EH (cell line): Measurements from ENCODE around the gene PCDHGB6.
"Not testable (repeated sequence)": the region's sequence is repeated elsewhere in the genome, so short reads cannot be mapped to it uniquely, and the experiment has no call there.

Experiments used
- DNase-seq: peaks from one replicate; pipeline ENCODE4 v3.0.0-alpha.2; 2015; ENCODE audit warnings: low read depth

The PCDHGB6 gene

DNA sequence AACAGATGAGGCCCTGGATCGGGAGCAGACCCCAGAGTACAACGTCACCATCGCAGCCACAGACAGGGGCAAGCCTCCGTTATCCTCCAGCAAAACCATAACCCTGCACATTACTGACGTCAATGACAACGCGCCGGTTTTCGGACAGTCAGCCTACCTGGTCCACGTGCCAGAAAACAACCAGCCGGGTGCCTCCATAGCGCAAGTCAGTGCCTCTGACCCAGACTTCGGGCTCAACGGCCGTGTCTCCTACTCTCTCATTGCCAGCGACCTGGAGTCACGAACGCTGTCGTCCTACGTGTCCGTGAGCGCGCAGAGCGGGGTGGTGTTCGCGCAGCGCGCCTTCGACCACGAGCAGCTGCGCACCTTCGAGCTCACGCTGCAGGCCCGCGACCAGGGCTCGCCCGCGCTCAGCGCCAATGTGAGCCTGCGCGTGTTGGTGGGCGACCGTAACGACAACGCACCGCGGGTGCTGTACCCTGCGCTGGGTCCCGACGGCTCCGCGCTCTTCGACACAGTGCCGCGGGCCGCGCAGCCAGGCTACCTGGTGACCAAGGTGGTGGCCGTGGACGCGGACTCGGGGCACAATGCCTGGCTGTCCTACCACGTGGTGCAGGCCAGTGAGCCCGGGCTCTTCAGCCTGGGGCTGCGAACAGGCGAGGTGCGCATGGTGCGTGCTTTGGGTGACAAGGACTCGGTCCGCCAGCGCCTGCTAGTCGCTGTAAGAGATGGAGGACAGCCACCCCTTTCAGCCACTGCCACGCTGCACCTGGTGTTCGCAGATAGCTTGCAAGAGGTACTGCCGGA, 11.5 kb downstream of the PCDHGB6 start:
- DNase-seq: no peak

DNA sequence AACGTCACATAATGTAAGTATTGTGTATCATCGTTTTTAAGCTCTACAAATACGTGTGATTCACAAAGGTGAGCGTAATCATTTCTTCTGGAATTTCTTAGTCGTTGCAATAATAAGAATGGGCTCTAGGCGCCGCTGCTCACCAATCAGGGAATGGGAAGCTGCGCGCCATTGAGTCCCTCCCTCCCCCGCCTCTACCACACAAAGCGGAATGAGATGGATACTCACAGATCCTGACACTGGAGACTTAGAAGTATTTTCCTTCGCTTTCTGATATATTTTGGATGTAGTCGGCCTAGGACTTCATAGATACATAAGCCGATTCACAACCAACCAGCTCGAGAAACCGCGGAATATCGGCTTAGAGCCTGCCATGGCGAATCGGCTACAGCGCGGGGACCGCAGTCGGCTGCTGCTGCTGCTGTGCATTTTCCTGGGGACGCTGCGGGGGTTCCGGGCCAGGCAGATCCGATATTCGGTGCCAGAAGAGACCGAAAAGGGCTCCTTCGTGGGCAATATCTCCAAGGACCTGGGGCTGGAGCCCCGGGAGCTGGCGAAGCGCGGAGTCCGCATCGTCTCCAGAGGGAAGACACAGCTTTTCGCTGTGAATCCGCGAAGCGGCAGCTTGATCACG, 13.2 kb downstream of the PCDHGB6 start, which contains the start of gene PCDHGA11:
TSS of gene PCDHGA11 (plus strand) at position 197 of the 634 bp plus-strand sequence. CDS start at position 374, 177 bp downstream.
- peak; percentile 14 for DNase-seq

DNA sequence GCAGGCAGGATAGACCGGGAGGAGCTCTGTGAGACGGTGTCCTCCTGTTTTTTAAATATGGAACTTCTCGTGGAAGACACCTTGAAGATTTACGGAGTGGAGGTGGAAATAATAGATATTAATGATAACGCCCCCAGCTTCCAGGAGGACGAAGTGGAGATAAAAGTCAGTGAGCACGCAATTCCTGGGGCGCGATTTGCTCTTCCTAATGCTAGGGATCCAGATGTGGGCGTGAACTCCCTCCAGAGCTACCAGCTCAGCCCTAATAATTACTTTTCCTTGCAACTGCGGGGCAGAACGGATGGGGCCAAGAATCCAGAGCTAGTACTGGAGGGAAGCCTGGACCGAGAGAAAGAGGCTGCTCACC, 13.7 kb downstream of the PCDHGB6 start:
- DNase-seq: no peak

DNA sequence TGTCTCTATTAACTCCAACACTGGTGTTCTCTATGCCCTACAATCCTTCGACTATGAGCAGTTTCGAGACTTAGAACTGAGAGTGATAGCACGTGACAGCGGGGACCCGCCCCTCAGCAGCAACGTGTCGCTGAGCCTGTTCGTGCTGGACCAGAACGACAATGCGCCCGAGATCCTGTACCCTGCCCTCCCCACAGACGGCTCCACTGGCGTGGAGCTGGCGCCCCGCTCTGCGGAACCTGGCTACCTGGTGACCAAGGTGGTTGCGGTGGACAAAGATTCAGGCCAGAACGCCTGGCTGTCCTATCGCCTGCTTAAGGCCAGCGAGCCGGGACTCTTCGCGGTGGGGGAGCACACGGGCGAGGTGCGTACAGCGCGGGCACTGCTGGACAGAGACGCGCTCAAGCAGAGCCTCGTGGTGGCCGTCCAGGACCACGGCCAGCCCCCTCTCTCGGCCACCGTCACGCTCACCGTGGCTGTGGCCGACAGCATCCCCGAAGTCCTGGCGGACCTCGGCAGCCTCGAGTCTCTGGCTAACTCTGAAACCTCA, 15.0 kb downstream of the PCDHGB6 start:
- no peak for DNase-seq

DNA sequence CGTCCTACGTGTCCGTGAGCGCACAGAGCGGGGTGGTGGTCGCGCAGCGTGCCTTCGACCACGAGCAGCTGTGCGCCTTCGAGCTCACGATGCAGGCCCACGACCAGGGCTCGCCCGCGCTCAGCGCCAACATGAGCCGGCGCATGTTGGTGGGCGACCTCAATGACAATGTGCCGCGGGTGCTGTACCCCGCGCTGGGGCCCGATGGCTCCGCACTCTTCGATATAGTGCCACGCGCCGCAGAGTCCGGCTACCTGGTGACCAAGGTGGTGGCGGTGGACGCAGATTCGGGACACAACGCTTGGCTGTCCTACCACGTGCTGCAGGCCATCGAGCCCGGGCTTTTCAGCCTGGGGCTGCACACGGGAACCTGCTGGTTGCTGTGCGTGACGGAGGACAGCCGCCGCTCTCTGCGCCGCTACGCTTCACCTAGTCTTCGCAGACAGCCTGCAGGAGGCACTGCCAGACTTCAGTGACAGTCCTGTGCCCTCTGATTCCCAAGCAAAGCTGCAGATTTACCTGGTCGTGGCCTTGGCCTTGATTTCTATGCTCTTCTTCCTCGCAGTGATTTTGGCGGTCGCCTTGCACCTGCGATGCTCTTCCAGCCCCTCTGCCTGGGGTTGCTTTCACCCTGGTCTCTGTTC, 20.1 kb downstream of the PCDHGB6 start:
- no peak for DNase-seq

DNA sequence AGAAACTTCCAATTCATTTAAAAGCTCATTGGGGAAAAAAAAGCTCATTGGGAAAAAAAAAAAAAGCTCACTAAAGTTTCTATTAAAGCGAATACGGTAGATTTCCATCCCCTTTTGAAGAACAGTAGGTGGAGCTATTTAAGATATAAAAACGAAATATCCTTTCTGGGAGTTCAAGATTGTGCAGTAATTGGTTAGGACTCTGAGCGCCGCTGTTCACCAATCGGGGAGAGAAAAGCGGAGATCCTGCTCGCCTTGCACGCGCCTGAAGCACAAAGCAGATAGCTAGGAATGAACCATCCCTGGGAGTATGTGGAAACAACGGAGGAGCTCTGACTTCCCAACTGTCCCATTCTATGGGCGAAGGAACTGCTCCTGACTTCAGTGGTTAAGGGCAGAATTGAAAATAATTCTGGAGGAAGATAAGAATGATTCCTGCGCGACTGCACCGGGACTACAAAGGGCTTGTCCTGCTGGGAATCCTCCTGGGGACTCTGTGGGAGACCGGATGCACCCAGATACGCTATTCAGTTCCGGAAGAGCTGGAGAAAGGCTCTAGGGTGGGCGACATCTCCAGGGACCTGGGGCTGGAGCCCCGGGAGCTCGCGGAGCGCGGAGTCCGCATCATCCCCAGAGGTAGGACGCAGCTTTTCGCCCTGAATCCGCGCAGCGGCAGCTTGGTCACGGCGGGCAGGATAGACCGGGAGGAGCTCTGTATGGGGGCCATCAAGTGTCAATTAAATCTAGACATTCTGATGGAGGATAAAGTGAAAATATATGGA, 22.7 kb downstream of the PCDHGB6 start, which contains the start of gene PCDHGA12:
TSS of gene PCDHGA12 (plus strand) at position 176 of the 782 bp plus-strand sequence. CDS start at position 429, 253 bp downstream.
- DNase-seq: peak; percentile 27

DNA sequence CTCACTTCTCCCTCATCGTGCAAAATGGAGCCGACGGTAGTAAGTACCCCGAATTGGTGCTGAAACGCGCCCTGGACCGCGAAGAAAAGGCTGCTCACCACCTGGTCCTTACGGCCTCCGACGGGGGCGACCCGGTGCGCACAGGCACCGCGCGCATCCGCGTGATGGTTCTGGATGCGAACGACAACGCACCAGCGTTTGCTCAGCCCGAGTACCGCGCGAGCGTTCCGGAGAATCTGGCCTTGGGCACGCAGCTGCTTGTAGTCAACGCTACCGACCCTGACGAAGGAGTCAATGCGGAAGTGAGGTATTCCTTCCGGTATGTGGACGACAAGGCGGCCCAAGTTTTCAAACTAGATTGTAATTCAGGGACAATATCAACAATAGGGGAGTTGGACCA, 23.5 kb downstream of the PCDHGB6 start:
- DNase-seq: no peak

DNA sequence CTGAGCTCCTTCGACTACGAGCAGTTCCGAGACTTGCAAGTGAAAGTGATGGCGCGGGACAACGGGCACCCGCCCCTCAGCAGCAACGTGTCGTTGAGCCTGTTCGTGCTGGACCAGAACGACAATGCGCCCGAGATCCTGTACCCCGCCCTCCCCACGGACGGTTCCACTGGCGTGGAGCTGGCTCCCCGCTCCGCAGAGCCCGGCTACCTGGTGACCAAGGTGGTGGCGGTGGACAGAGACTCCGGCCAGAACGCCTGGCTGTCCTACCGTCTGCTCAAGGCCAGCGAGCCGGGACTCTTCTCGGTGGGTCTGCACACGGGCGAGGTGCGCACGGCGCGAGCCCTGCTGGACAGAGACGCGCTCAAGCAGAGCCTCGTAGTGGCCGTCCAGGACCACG, 24.5 kb downstream of the PCDHGB6 start:
- DNase-seq: not testable (repeated sequence)

DNA sequence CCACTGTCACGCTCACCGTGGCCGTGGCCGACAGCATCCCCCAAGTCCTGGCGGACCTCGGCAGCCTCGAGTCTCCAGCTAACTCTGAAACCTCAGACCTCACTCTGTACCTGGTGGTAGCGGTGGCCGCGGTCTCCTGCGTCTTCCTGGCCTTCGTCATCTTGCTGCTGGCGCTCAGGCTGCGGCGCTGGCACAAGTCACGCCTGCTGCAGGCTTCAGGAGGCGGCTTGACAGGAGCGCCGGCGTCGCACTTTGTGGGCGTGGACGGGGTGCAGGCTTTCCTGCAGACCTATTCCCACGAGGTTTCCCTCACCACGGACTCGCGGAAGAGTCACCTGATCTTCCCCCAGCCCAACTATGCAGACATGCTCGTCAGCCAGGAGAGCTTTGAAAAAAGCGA, 24.9 kb downstream of the PCDHGB6 start:
- not testable (repeated sequence) for DNase-seq

DNA sequence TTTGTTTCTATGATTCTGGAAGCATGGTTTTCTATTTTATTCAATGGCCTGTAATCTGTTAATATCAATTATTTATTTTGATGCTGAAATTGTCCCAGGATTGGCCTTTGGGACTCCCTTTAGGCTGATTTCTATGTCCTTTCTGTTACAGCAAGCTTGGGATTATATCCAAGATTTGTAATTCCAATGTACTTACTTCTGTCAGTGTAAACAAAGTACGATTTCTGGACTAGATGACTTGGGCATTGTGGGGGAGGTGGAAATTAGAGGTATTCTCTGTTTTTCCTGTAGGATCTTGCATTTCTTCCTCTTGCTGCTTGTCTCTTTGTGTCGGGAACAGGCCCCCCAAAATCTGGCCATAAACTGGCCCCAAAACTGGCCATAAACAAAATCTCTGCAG, 26.2 kb downstream of the PCDHGB6 start:
- peak; percentile 43 for DNase-seq

DNA sequence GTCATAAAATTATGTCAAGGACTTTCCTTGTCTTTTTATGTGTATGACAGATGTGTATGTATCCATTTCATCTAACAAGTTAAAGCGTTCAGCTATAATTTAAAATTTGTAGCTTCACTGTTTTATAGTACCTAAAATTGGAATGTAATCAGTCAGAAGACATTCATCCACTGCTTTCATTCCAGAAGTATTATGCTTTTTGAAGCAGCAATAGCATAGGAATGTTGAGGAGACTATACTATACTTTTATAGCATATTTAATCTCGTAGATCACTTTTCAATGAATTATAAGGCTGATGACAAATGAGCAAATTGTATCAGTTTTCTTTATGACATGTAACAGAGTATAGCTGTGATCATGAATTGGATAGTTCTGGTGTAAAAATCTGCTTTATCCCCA, 29.4 kb downstream of the PCDHGB6 start:
- peak; percentile 50 for DNase-seq

DNA sequence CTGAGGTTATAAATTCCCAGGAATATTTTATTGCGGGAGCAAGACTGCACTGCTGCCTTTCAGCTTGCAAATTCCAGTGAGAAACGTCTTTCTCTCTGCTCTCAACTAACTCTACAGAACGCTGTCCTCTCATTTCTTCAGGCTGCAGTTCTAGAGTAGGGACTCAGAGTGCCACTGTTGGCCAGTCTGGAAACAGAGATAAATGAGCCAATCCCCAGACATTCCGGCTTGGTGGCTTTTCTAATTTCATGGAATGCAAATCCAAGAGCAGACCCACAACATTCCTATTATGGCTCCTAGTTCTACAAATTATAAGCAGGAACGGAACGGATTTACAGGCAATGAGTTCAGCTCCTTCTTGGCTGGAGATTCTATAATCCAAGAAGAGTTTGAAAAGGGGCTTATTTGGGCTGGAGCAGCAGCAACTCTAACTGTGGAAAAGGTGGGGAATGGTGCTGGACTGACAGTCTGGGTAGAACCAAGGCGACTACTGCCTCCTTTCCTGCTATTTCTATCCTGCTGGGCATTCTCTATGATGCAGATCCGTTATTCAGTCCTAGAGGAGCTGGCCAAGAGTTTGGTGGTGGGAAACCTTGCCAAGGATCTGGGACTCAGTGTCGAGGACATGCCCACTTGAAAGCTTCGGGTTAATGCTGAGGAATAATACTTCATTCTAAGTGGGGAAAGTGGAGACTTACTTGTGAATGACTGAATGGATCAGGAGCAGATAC, 31.8 kb downstream of the PCDHGB6 start:
- peak; percentile 48 for DNase-seq

DNA sequence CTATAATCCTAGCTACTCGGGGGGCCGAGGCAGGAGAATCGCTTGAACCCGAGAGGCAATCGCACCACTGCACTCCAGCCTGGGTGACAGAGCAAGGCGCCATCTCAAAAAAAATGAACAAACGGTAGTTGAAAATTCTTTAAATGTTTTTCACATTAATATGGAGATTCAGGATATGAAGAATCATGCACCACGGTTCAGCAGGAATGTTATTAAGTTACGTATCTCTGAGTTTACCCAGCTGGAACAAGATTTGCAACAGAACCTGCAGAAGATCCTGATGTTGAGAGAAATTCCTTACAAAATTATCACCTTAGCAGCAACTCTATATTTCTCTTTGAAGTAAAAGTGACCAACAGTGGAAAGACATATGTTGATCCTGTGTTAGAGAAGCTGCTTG, 32.5 kb downstream of the PCDHGB6 start:
- DNase-seq: no peak

DNA sequence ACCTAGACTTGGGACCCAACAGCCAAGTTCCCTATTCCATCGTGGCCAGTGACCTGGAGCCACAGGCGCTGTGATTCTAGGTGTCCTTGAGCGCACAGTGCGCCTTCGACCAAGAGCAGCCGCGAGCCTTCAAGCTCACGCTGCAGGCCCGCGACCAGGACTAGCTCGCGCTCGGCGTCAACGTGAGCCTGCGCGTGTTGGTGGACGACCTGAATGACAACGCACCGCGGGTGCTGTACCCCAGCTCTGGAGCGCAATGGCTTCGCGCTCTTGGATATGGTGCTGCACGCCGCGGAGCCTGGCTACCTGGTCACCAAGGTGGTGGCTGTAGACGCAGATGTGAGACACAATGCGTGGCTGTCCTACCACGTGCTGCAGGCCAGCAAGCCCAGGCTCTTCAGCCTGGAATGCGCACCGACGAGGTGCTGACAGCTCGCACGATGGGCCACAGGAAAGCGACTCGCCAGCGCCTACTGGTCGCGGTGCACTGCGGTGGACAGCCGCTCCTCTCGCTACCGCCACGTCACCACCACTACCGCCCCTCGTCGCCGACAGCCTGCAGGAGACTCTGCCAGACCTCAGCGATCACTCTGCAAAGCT, 33.9 kb downstream of the PCDHGB6 start:
- DNase-seq: no peak
